ENCODE measurements around the gene TSPAN3.

DNA sequence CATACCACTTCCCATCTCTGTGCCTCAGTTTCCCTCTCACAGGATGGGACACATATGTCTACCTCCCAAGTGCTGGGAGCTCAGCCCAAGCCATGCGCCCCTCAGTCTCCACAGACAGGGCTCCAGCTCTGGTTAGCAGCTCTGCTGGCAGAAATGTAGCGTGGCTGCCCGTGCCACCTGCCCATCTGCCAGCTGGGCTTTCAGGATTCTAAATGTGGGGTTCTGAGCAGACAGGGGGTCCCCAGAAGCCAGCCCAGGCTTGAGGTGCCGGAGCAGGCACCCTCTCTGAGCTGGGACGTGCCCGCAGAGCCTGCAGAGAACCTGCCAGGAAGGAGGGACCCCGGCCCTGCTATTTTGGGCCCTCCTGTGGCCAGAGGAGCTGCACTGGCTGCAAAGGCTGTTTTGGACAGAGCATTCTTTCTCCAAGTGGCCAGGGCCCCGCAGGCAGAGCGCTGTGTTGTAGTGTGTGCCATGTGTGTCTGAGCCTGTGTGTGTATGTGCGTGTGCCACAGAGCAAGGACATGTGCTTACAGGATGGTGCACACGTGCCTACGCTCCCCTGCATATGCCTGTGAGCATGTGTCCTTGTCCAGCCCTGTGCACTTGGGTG lies 44.3 kb downstream of the TSPAN3 start:
- TF ChIP-seq ZBTB7A (IDR thresholded peaks at IDR 0.05; ENCODE audit: low read depth): no peak
- no peak for TF ChIP-seq TAF1 (IDR thresholded peaks at IDR 0.05; ENCODE audit: low read depth)
- TF ChIP-seq YY1 (IDR thresholded peaks at IDR 0.05; ENCODE audit: low read depth): no peak
- TF ChIP-seq, protein P1, sequence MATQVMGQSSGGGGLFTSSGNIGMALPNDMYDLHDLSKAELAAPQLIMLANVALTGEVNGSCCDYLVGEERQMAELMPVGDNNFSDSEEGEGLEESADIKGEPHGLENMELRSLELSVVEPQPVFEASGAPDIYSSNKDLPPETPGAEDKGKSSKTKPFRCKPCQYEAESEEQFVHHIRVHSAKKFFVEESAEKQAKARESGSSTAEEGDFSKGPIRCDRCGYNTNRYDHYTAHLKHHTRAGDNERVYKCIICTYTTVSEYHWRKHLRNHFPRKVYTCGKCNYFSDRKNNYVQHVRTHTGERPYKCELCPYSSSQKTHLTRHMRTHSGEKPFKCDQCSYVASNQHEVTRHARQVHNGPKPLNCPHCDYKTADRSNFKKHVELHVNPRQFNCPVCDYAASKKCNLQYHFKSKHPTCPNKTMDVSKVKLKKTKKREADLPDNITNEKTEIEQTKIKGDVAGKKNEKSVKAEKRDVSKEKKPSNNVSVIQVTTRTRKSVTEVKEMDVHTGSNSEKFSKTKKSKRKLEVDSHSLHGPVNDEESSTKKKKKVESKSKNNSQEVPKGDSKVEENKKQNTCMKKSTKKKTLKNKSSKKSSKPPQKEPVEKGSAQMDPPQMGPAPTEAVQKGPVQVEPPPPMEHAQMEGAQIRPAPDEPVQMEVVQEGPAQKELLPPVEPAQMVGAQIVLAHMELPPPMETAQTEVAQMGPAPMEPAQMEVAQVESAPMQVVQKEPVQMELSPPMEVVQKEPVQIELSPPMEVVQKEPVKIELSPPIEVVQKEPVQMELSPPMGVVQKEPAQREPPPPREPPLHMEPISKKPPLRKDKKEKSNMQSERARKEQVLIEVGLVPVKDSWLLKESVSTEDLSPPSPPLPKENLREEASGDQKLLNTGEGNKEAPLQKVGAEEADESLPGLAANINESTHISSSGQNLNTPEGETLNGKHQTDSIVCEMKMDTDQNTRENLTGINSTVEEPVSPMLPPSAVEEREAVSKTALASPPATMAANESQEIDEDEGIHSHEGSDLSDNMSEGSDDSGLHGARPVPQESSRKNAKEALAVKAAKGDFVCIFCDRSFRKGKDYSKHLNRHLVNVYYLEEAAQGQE (IDR thresholded peaks at IDR 0.05; ENCODE audit: low read depth): no peak
- TF ChIP-seq CREB1 (IDR thresholded peaks at IDR 0.05; ENCODE audit: low read depth): no peak
- TF ChIP-seq, protein P2, sequence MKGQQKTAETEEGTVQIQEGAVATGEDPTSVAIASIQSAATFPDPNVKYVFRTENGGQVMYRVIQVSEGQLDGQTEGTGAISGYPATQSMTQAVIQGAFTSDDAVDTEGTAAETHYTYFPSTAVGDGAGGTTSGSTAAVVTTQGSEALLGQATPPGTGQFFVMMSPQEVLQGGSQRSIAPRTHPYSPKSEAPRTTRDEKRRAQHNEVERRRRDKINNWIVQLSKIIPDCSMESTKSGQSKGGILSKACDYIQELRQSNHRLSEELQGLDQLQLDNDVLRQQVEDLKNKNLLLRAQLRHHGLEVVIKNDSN (IDR thresholded peaks at IDR 0.05): no peak
